ENCODE results near the gene NEIL3.

GRCh38 chr4:177292171-177292570, 17.5 kb upstream of the NEIL3 start:
- TF ChIP-seq CTCF (IDR thresholded peaks at IDR 0.05) (no peak), POLR2AphosphoS5 (IDR thresholded peaks at IDR 0.05) (no peak), POLR2A (IDR thresholded peaks at IDR 0.05) (no peak)

All from gastroesophageal sphincter (tissue), 3 donors.